WTC11 (cell line): Measurements from ENCODE around the gene ACER1. TPM values are rescaled to one million over a fixed set of nuclear protein-coding genes. Genes with fewer than 3 reads are reported as not detected.

ENCODE experiments used
- ATAC-seq: fragments of 200-7000 bp; cut with Tn5 transposase; 2 replicates; pipeline ENCODE4 v1.10.0; 2021; ENCODE audit warnings: mild to moderate bottlenecking, moderate library complexity
- CTCF ChIA-PET: fragments of 300-600 bp; sonication (Branson Sonifier 250); formaldehyde crosslinking; loops from one replicate; lab custom pipeline; 2021; ENCODE audit warnings: antibody characterized with exemption; lab: Charles Lee
- POLR2A ChIA-PET: fragments of 350-600 bp; sonication (Branson Sonifier 250); formaldehyde crosslinking; loops from one replicate; lab custom pipeline; 2021; ENCODE audit warnings: antibody characterized with exemption; lab: Charles Lee
- DNase-seq: peaks from one replicate; pipeline ENCODE4 v3.0.0; 2021; ENCODE audit warnings: low spot score
- H3K27ac Mint-ChIP-seq: 2 replicates; pipeline ENCODE4 v1.8.0; 2021; ENCODE audit warnings: mixed read lengths
- H3K27me3 Mint-ChIP-seq: 2 replicates; pipeline ENCODE4 v1.8.0; 2021; ENCODE audit warnings: low read depth, mild to moderate bottlenecking, moderate library complexity, mixed read lengths
- H3K36me3 Mint-ChIP-seq: 2 replicates; pipeline ENCODE4 v1.8.0; 2021; ENCODE audit warnings: mixed read lengths
- H3K4me1 Mint-ChIP-seq: 2 replicates; pipeline ENCODE4 v1.8.0; 2022; ENCODE audit warnings: mixed read lengths
- H3K4me3 Mint-ChIP-seq: 2 replicates; pipeline ENCODE4 v1.8.0; 2021; ENCODE audit warnings: mild to moderate bottlenecking, moderate library complexity, mixed read lengths
- H3K9me3 Mint-ChIP-seq: 2 replicates; pipeline ENCODE4 v1.8.0; 2021; ENCODE audit warnings: mixed read lengths
- ETV6 ChIP-seq: sonication (generic); formaldehyde crosslinking; IDR thresholded peaks from 2 replicates; pipeline ENCODE4 v1.8.1; 2022; ENCODE audit warnings: mild to moderate bottlenecking, missing genetic modification reagents
- GABPB1 ChIP-seq: sonication (generic); formaldehyde crosslinking; IDR thresholded peaks from 2 replicates; pipeline ENCODE4 v1.8.1; 2023; ENCODE audit warnings: mild to moderate bottlenecking, missing genetic modification reagents
- GRHL2 ChIP-seq: fragments of 250-450 bp; sonication (Bioruptor Pico); IDR thresholded peaks from 2 replicates; pipeline ENCODE4 v1.8.0; 2022; ENCODE audit warnings: mild to moderate bottlenecking, moderate library complexity; ENCODE audit not compliant: insufficient replicate concordance, severe bottlenecking
- KAT7 ChIP-seq: sonication (generic); formaldehyde crosslinking; IDR thresholded peaks from 2 replicates; pipeline ENCODE4 v1.8.1; 2023; ENCODE audit warnings: missing genetic modification reagents, mild to moderate bottlenecking, borderline replicate concordance
- NR1H2 ChIP-seq: sonication (generic); formaldehyde crosslinking; IDR thresholded peaks from 2 replicates; pipeline ENCODE4 v1.9.0; 2021; ENCODE audit warnings: mild to moderate bottlenecking, moderate library complexity, missing genetic modification reagents
- TCF7 ChIP-seq: sonication (generic); formaldehyde crosslinking; IDR thresholded peaks from 2 replicates; pipeline ENCODE4 v1.8.0; 2022; ENCODE audit warnings: mild to moderate bottlenecking, low read depth, missing genetic modification reagents, moderate library complexity
- ZNF121 ChIP-seq: sonication (generic); formaldehyde crosslinking; IDR thresholded peaks from 2 replicates; pipeline ENCODE4 v1.8.0; 2023; ENCODE audit warnings: missing genetic modification reagents
- ZNF317 ChIP-seq: sonication (generic); formaldehyde crosslinking; IDR thresholded peaks from 2 replicates; pipeline ENCODE4 v1.8.1; 2023; ENCODE audit warnings: low read depth, mild to moderate bottlenecking, moderate library complexity, missing genetic modification reagents, borderline replicate concordance
- total RNA-seq: library from RNA; stranded (reverse); gene quantifications from 3 replicates; pipeline ENCODE4 v1.2.3, GENCODE V29; 2021
- TF ChIP-seq, protein P1 (sequence below): fragments of 200-600 bp; IDR thresholded peaks from 2 replicates; pipeline ENCODE4 v1.8.0; 2022; ENCODE audit warnings: antibody characterized with exemption
- TF ChIP-seq, protein P2 (sequence below): sonication (generic); formaldehyde crosslinking; IDR thresholded peaks from 2 replicates; pipeline ENCODE4 v1.8.1; 2023; ENCODE audit warnings: mild to moderate bottlenecking, missing genetic modification reagents, moderate library complexity
- TF ChIP-seq, protein P3 (sequence below): sonication (generic); formaldehyde crosslinking; IDR thresholded peaks from 2 replicates; pipeline ENCODE4 v1.8.0; 2022; ENCODE audit warnings: mild to moderate bottlenecking, missing genetic modification reagents
- TF ChIP-seq, protein P4 (sequence below): sonication (generic); formaldehyde crosslinking; IDR thresholded peaks from 2 replicates; pipeline ENCODE4 v1.8.1; 2023; ENCODE audit warnings: mild to moderate bottlenecking, missing genetic modification reagents, moderate library complexity
- TF ChIP-seq, protein P5 (sequence below): sonication (generic); formaldehyde crosslinking; IDR thresholded peaks from 2 replicates; pipeline ENCODE4 v1.8.1; 2022; ENCODE audit warnings: missing genetic modification reagents, borderline replicate concordance
- TF ChIP-seq, protein P6 (sequence below): sonication (generic); formaldehyde crosslinking; IDR thresholded peaks from 2 replicates; pipeline ENCODE4 v1.8.0; 2022; ENCODE audit warnings: mild to moderate bottlenecking, missing genetic modification reagents
- TF ChIP-seq, protein P7 (sequence below): sonication (generic); formaldehyde crosslinking; IDR thresholded peaks from 2 replicates; pipeline ENCODE4 v1.8.0; 2022; ENCODE audit warnings: mild to moderate bottlenecking, missing genetic modification reagents

The ACER1 gene
- total RNA-seq, 1 experiment from 2014 or later: not detected

DNA sequence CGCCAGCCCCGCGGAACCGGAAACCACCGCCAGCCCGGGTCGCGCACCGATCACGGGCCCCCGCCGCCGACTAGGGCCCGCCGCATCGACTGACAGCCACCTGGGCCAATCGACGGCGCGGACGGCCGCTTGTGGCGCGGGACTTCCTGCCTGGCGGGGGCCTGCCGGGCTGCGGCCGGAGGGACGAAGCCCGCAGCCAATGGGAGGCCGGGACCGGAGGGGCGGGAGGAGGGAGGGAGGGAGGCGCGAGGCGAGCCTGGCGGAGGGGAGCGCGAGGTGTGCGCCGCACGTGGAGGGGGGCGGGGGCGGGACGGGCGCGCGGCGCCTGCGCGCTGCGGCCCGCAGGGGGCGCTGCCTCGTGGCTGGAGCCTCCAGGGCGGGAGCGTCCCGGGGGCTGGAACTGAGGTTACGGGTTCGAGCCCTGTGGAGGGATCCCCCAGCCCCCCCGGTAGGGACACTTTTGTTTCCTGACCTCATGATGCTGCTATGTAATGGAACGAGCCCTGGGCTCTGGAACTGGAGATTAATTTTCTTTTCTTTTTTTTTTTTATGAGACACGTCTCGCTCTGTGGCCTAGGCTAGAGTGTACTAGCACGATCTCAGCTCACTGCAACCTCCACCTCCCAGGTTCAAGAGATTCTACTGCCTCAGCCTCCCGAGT lies 53.4 kb downstream of the ACER1 start, which contains the start of gene MLLT1 (continued):
- TF ChIP-seq, protein P1, sequence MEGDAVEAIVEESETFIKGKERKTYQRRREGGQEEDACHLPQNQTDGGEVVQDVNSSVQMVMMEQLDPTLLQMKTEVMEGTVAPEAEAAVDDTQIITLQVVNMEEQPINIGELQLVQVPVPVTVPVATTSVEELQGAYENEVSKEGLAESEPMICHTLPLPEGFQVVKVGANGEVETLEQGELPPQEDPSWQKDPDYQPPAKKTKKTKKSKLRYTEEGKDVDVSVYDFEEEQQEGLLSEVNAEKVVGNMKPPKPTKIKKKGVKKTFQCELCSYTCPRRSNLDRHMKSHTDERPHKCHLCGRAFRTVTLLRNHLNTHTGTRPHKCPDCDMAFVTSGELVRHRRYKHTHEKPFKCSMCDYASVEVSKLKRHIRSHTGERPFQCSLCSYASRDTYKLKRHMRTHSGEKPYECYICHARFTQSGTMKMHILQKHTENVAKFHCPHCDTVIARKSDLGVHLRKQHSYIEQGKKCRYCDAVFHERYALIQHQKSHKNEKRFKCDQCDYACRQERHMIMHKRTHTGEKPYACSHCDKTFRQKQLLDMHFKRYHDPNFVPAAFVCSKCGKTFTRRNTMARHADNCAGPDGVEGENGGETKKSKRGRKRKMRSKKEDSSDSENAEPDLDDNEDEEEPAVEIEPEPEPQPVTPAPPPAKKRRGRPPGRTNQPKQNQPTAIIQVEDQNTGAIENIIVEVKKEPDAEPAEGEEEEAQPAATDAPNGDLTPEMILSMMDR: peak; percentile 77
- TF ChIP-seq, protein P2, sequence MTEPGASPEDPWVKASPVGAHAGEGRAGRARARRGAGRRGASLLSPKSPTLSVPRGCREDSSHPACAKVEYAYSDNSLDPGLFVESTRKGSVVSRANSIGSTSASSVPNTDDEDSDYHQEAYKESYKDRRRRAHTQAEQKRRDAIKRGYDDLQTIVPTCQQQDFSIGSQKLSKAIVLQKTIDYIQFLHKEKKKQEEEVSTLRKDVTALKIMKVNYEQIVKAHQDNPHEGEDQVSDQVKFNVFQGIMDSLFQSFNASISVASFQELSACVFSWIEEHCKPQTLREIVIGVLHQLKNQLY (CRISPR knock-in tag): no peak
- TF ChIP-seq KAT7 (no peak), TCF7 (CRISPR knock-in tag) (no peak)

DNA sequence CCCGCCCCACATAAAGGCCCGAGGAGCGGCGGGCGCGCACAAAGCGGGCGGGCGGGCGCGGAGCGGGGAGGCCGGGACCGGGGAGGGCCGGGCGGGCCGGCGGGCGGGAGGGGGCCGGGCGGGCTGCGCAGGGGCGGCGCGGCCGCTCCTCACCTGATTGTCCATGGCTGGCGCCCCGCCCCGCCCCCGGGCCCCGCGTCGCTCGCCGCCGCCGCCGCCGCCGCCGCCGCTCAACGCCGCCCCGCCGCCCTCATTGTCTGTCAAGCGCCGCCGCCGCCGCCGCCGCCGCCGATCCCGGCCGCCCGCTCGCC lies 53.8 kb downstream of the ACER1 start:
- Mint-ChIP-seq H3K27ac (no peak overlapping the region), H3K4me1 (peaks cover 41% of the 10 kb centered on the region), H3K9me3 (peaks cover 22% of the 10 kb centered on the region), H3K4me3 (no peak overlapping the region), H3K36me3 (no peaks in the 10 kb centered on the region; the same call in 1 of the 2 replicates), H3K27me3 (peaks cover 19% of the 10 kb centered on the region)
- TF ChIP-seq, protein P3, sequence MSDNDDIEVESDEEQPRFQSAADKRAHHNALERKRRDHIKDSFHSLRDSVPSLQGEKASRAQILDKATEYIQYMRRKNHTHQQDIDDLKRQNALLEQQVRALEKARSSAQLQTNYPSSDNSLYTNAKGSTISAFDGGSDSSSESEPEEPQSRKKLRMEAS (CRISPR knock-in tag): no peak
- TF ChIP-seq GRHL2 (CRISPR knock-in tag) (no peak), GABPB1 (CRISPR knock-in tag) (no peak), ZNF121 (no peak), ZNF317 (CRISPR knock-in tag) (no peak), NR1H2 (CRISPR knock-in tag) (no peak)
- TF ChIP-seq, protein P4, sequence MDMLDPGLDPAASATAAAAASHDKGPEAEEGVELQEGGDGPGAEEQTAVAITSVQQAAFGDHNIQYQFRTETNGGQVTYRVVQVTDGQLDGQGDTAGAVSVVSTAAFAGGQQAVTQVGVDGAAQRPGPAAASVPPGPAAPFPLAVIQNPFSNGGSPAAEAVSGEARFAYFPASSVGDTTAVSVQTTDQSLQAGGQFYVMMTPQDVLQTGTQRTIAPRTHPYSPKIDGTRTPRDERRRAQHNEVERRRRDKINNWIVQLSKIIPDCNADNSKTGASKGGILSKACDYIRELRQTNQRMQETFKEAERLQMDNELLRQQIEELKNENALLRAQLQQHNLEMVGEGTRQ (CRISPR knock-in tag): no peak
- TF ChIP-seq, protein P5, sequence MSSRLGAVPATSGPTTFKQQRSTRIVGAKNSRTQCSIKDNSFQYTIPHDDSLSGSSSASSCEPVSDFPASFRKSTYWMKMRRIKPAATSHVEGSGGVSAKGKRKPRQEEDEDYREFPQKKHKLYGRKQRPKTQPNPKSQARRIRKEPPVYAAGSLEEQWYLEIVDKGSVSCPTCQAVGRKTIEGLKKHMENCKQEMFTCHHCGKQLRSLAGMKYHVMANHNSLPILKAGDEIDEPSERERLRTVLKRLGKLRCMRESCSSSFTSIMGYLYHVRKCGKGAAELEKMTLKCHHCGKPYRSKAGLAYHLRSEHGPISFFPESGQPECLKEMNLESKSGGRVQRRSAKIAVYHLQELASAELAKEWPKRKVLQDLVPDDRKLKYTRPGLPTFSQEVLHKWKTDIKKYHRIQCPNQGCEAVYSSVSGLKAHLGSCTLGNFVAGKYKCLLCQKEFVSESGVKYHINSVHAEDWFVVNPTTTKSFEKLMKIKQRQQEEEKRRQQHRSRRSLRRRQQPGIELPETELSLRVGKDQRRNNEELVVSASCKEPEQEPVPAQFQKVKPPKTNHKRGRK: no peak
- TF ChIP-seq, protein P6, sequence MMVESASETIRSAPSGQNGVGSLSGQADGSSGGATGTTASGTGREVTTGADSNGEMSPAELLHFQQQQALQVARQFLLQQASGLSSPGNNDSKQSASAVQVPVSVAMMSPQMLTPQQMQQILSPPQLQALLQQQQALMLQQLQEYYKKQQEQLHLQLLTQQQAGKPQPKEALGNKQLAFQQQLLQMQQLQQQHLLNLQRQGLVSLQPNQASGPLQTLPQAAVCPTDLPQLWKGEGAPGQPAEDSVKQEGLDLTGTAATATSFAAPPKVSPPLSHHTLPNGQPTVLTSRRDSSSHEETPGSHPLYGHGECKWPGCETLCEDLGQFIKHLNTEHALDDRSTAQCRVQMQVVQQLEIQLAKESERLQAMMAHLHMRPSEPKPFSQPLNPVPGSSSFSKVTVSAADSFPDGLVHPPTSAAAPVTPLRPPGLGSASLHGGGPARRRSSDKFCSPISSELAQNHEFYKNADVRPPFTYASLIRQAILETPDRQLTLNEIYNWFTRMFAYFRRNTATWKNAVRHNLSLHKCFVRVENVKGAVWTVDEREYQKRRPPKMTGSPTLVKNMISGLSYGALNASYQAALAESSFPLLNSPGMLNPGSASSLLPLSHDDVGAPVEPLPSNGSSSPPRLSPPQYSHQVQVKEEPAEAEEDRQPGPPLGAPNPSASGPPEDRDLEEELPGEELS (CRISPR knock-in tag): no peak
- ATAC-seq (peak; percentile 23), DNase-seq (no peak)
- CTCF ChIA-PET: interaction anchor here (0.8 to 1.4 kb wide), 5 partner anchors 18 to 232 kb away, joined by 4 to 15 read pairs (median 4); no protein-coding TSS in a partner anchor
- POLR2A ChIA-PET: no interaction called here

DNA sequence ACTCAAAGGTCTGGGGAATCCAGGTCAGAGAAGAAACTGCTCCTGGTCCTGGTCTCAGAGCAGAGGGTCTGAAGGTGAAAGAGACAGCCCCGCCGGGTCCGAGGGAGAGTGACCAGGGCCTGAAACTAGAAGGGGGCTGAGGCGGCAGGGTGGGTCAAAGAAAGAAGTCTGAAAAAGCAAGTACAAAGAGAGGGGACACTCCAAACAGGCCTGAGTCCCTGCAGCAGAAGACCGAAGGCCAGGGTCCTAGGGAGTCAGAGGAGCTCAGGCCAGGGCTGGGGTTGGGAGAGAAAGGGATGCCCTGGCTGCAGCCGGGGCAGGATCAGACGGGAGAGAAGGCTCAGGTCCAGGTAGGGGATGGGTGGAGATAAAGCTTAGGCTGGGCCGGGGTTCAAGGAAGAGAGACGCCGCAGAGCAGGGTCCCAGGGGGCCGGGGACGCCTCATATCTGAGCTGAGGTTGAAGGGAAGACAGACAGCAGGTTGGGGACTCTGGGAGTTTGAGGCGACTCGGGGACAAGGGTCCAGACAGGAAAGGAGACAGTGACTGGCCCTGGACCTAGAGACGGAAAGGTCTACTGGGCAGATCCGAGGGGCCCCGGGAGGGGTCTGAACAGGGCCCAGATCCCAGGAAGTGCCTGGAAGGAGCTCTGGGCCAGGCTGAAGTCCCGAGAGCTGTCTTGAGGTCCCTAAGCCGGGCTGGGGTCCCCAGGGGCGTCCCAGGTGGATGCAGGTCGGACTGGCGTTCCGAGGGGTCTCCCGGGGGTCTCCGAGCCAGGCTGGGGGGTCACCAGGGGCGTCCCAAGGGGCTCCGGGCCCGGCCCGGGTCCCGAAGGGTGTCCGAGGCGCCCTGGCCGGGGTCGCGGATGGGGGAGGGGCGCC lies 54.4 kb downstream of the ACER1 start:
- Mint-ChIP-seq H3K9me3 (peaks cover 22% of the 10 kb centered on the region), H3K27ac (peak overlapping the region; percentile 83), H3K27me3 (peaks cover 16% of the 10 kb centered on the region), H3K36me3 (no peaks in the 10 kb centered on the region; the same call in 1 of the 2 replicates), H3K4me1 (peaks cover 47% of the 10 kb centered on the region), H3K4me3 (peak overlapping the region; percentile 86)
- CTCF ChIA-PET: interaction anchor here (0.8 to 1.4 kb wide), 5 partner anchors 18 to 231 kb away, joined by 4 to 15 read pairs (median 4); no protein-coding TSS in a partner anchor
- POLR2A ChIA-PET: no interaction called here
- no peak for DNase-seq
- ATAC-seq: no peak
- TF ChIP-seq ETV6: no peak
- TF ChIP-seq, protein P7, sequence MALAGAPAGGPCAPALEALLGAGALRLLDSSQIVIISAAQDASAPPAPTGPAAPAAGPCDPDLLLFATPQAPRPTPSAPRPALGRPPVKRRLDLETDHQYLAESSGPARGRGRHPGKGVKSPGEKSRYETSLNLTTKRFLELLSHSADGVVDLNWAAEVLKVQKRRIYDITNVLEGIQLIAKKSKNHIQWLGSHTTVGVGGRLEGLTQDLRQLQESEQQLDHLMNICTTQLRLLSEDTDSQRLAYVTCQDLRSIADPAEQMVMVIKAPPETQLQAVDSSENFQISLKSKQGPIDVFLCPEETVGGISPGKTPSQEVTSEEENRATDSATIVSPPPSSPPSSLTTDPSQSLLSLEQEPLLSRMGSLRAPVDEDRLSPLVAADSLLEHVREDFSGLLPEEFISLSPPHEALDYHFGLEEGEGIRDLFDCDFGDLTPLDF (CRISPR knock-in tag): no peak
- TF ChIP-seq, protein P6 (CRISPR knock-in tag): no peak
